NCI-H128 (cell line): ENCODE measurements around the gene KRT7.
"Not testable (repeated sequence)": the region's sequence is repeated elsewhere in the genome, so short reads cannot be mapped to it uniquely, and the experiment has no call there.

ENCODE experiments used
- DNase-seq: peaks from one replicate; lab custom pipeline; 2025; ENCODE audit not compliant: unreplicated experiment; lab: John Stamatoyannopoulos, UW

The KRT7 gene

DNA sequence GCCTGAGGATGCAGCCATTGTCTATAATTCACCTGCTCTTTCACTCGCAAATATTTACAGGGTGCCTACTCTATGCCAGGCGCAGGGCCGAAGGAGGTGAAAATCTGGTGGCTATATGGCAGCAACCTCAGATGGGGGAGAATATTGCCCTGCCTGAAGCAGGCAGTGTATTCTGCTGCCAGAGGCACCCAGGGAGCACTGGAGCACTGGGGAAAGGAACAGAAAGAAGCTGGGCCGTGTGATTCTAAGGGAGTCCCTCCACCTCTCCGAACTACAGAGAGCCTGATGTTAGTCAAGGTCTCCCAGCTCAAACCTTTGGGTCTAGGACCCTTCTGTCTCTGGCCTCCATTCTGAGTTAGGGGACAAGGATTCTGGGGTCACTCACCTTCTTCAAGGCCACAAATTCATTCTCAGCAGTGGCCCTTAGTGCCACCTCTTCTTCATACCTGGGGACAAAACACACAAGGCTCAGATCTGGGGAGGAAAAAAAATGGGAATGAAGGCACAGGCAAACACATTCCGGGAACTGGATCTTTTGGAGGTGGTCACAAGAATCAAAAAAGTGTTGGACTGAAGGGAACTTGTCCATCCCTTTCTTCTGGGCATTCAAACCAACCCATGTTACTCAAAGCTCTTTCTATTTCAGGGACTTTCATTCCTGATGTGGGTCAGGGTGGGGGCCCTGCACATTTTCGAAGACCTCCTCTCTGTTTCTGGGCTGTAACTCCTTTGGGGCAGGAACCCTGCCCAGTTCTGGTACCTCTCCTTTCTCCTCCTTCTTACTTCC, 22.1 kb downstream of the KRT7 start:
- DNase-seq: no peak

DNA sequence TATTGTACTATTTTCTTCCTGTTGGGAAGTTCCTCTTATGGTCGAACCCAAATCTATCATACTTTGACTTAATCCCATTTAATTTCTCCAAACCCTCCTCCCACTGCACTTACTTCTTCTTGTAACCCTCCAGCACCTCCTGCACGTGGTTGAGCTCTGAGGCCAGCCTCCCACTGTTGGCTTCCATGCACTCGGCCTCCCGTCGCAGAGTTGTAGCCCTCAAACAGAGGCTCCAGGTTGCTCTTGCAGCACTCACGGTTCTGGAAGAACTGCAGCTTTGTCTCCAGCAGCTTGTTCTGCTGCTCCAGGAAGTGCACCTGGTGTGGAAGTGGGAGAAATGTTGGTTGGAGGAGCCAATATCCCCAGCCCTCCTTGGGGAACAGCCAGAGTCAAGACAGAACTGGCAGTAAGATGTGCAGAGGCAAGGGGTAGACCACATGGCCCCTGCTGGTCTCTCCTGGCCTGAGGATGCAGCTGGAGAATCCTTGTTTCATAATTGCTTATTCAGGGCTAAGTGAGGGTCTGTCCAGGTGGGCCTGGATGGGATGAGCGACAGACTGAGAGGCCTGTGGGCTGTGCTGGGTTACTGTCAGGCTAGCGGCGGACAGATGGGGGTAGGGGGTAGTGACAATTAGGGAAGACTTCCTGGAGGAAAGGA, 23.0 kb downstream of the KRT7 start:
- DNase-seq: no peak

DNA sequence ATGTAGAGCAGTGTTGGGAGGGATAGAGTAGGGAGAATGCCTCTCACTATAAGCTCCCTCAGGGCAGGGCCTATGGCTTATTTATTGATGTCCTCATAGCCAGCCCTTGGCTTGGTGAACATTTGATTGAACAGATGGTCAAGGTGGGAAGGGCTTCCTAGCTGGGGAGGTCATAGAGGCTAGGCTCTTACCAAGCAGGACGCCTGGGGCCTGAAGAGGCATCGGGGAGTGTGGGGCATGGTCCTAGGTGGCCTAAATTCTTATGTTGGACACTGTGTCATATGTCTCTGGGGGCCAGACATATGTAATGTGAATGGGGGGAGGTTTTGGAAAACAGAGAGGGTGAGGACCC, 23.5 kb downstream of the KRT7 start:
- DNase-seq: no peak

DNA sequence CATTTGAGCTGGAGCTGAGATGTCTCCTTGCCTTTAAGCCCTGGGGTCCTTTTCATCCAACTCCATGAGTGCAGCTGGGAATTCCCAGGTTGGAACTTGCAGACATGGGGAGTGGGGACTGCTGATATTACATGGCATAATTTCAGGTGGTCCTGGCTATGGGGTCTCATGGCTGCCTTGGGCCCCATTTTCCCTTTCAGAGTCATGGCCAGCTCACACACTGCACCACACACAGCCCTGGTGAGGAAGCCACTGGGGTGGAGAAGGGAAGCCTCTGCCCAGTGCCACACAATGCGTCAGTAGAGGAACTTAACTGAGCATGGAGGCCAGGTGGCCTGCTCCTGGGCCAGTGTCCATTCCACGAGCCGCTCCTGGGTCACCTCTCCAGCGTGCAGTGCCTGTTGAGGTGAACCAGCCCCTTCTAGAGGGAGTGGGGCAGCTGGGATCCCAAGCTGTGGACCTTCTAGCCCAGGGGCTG, 24.1 kb downstream of the KRT7 start:
- no peak for DNase-seq

DNA sequence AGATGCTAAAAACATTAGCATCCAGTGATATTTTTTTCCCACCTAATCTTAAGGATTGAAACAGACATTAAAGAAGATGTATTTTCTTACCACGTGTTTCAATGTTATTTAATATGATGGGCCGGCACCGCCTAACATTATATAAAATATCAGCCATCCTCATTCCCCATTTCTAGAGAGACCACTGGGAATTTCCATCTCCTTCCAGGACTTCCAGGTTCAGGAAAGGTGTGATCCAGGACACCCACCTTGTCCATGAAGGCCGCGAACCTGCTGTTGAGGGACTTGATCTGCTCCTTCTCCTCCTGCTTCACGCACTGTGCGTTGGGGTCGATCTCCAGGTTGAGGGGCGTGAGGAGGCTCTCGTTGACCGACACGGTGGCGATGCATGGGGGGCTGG, 24.9 kb downstream of the KRT7 start:
- DNase-seq: not testable (repeated sequence)

DNA sequence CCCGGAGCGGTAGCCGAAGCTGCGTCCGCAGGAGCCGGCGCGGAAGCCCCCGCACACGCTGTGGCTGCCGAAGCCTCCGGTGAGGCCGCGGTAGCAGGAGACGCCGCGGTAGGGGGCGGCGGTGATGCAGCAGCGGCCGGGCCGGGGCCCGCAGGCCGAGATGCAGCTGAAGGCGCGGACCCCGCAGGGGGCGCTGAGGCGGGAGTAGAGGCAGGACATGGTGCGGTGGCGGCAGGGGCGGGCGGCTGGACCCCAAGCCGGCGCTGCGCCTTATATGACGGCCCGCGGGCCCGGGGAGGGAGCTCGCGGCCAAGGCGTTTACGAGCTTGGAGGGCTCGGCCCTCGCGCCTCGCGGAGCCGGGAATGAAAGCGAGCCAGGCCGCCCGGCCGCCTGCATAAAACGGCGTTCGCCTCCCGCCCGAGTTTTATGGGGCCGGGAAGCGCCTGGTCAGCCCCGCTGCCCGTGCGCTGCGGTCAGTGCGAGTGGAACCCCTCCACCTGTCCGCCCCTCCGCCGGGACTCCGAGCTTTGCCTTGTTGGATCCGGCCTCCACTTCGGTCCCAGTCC, 25.4 kb downstream of the KRT7 start:
- no peak for DNase-seq

DNA sequence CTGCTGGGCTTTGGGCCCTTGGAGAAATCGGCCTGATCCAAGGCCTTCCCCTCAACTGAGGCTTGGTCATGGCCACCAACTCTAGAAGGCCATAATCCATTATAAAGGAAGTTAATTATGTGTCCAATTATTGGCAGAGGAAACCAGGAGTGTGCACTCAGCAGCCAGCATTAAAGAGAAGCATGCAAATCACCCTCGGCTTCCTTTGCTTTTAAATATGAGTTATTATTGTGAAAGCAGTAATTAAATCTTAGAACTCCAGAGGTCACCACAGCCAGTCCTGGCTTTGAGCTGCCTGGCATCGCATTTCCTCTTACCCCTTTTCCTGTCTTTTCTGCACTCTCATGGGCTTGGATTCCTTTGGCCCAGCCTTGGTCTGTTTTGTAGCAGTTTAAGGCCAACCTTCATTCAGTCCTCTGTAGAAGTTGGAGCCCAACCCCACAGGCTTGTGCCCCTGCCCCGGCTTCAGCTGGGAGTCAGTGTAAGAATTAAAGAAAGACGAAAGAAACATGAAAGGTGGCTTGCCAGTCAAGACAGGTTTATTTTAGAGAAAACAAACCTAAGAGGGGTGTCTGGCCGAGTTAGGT, 26.7 kb downstream of the KRT7 start:
- DNase-seq: no peak

DNA sequence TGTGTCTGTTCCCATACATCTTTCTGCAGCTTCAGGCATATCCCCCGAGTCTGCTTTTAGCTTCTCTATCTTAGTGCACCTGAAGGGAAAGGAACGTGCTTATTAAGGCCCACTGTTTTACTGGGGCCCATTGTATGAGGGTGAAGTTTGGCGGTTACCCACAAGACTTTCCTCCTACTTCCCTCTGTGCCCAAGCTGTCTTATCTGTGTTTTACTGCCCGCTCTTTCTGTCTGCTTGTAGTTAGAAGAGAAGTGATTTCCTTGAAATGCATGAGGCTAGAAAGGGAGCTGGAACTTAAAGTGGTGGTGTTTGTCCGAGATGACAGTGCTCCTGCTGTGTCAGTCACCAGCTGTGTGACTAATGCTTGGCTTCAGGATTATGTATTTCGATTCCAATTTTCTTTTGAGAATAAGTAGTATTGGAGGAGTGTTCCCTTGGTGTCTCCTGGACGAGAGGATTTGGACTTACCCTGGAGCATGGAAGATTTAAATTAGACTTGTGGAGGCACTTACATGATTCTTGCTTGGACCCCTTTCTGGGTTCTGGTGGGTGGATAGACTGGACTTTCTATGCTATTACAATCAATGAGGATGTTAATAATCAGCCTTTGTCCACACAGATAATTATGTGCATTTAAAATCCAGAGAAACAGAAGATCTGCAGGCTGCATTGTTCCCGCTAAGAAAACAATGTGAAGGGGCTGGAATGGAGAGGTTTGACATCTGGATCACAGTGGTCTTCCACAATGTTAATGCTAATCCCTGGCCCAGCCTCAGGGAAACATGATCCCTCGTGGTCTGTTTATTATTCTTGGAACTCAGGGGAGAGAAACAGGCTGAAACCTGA, 27.5 kb downstream of the KRT7 start:
- no peak for DNase-seq

DNA sequence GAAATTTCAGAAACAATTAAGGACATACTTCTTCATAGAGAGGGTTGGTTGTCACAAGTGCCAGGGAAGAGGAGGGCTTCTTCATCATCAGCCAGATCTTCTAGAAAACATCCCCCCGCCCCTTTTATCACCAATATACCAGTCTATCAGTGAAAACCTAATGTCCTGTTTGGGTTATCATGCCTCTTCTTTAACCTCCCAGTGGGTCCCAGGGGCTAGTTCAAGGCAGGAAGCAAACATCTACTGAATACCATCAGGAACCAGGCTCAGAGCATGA, 28.1 kb downstream of the KRT7 start:
- DNase-seq: no peak

DNA sequence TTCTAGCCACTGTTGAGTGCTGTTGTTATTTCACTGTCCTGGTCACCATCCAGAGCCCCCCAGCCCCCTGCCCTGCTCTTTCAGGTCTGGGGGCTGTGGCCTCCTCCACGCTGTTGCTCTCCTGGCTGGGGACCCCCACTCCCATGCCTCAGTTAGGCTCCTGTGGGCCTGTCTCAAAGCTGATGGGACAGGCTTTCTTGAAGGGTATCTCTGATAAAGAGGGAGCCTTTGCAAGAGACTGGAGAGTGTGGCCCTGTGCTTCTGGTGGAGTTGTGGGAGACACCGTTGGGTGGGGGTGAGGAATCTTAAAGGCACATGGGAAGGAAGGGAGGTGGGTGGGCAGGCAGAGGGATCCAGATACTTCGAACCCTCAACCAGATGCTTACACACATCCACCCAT, 29.2 kb downstream of the KRT7 start:
- DNase-seq: no peak

DNA sequence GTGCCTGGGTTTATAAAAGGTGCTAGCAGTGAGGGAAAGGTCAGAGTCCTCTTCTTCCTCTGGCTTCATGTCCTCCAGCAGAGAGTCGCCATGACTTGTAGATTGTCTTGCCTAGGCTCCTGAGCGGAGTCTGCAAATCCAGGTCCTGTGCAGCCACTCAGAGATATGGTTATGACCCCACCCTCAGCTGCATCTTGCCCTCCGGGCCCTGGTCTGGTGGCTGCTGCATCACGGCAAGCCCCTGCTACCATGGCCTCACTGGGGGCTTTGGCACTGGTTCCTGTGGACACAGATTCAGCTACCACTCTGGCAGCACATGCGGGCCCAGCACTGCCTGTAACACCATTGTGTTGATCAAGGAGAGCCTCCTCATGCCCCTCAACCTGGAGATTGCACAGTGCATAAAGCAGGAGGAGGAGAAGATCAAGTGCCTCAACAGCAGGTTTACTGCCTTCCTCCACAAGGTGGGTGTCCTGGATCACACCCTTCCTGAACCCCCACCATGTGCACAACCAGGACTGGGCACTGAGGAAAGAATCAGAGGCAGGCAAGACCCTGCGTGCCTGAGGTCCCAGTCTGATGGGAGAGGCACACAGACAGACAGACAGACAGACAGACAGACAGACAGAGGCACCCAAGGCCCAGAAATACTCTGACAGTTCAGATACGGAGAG, 30.9 kb downstream of the KRT7 start:
- no peak for DNase-seq

DNA sequence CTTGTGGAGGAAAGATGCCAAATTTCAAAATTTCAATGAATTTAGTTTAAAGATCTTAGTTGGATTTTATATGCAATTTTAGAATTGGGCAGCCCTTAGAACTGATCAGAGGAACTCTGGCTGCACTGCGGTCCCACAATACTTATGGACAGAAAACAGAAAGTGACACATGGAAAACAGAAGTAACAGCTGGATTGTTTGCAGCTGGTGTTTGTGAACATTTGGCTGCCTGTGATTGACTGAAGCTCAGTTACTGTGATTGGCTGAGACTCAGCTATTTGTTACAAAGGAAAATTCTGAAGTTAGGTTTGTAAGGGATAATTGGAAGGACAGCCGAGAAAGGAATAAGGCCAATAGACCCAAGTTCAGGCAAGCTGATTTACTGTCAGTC, 31.4 kb downstream of the KRT7 start:
- no peak for DNase-seq

DNA sequence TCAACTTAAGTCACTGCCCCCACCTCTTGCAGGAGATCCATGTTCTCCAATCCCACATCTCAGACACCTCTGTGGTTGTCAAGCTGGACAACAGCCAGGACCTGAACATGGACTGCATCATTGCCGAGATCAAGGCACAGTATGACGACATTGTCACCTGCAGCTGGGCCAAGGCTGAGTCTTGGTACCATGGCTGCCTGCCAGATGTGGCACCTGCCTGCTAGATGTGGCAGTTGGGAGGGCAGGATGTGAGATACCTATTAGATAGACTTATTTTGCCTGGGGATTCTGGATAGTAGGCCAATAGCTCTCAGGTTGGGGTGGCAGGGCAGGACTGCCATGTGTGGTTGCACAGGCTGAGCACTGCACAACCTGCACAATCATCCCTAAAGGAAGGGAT, 33.5 kb downstream of the KRT7 start:
- no peak for DNase-seq

DNA sequence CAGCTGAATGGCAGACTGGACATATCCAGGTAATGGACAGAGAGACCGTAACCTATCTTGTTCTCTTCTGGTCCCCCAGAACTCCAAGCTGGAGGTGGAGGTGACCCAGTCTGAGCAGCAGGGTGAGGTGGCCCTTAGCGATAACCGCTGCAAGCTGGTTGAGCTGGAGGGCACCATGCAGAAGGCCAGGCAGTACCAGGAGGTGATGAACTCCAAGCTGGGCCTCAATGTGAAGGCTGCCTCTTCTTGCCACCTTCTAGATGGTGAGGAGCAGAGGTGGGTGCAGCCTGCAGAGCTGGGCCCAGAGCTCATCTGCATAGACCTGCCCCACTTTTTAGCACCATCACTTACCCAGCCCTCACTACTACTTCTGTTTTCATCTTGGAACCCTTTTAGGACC, 34.2 kb downstream of the KRT7 start:
- DNase-seq: no peak

DNA sequence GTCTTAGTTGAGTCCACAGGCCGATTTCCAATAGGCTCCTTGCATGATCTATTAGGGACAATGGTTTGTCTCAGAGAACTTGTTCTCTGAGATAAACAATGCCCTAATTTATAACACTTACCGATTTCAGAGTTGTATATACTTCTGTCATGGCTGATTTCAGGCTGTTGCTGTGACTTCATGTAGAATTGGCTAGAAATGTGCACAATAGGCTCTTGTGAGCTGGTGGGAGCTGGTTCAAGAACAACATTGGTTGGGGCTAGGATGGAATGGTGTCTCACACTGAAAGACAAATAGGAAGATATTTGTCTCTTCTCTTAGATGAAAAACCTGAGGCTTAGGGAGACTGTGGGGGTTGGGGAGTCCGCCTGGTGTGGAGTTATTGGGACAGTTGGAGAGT, 34.7 kb downstream of the KRT7 start:
- DNase-seq: no peak

DNA sequence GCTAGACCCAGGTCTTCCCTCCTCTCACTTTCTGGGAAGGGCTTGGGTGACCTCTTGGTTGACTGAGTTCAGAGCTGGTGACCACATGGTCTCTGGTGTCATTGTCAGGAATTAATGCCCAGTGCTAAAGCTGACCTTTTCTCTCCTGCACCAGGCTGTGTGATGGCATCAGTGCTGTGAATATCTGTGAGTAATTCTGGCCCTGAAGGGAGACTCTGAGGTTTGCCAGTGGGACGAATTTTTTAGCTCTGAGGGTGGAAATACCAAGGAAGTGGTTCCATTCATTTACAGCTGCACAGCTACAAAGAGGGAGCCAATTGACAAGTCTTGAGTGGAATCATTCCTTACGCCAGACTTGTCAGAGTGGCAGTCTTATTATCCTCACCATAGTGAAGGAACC, 35.2 kb downstream of the KRT7 start:
- no peak for DNase-seq

DNA sequence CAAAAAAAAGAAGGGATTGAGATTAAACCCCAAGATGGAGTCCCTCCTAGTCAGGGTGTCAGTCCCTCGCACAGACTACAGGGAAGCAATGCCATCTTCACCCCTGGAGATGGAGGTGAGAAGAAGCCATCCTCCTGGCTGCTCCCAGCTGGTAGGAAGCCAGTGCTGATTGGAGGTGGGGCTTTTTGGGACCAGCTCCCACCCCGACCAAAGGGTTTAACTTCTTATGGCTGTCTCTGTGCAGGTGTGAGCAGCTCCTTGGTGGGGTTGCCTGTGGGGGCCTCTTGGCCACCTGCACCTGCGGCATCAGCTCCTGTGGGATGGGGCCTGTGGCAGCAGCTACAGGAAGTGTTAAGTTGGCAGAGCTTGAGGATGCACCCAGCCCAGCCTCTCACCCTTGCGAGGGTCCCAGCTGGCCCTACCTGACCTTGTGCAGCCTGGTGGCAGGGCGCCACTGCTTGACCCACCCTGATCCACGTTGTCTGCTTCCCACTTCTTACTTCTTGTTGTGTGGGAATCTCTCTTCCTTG, 37.6 kb downstream of the KRT7 start:
- no peak for DNase-seq

DNA sequence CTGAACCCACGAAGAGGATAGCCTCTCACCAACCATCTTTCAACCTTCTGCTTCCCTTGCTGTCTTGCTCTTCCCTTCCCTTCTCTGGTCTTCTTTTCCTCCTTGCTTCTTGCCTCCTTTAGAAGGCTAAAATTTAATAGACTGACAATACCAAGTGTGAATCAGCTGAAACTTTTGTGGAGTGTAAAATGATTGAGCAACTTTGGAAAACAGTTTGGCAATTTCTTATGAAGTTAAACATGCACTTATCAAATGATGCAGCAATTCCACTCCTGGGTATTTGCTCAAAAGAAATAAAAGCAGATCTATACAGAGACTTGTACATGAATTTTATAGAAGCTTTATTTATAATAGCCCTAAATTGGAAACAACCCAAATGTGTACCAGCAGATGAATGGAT, 38.1 kb downstream of the KRT7 start:
- no peak for DNase-seq

DNA sequence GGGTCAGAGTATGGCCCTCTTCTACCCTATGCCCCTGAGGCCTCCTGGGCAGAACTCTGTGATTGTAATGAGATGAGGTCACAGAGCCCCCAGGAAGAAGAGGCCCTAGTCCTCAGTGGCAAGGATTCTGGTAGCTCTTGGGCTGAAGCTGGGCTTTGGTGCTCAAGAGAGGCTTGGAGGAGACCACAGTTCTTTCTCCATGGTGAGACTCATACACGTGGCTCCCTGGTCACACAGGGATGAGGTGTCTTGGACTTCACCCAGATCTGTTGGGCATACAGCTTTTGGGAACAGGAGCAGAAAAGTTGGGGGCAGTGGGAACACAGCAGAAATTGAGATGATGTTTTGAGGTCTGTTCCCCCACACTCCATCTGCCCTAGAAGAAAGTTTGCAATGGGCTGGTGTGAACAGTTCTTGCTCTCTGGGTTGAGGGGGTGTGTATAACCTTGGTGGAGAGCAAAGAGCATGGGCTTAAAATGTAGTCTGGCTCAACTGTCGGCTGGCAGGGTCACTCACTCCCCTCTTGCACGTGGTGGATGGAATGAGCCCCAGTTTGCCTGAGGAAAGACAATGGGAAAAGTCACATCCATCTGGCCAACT, 41.6 kb downstream of the KRT7 start, which contains the start of gene KRT86:
KRT86 (plus strand) TSS at position 125 of the 600 bp plus-strand sequence. CDS start 27,272 bp downstream, outside the sequence.
- no peak for DNase-seq

DNA sequence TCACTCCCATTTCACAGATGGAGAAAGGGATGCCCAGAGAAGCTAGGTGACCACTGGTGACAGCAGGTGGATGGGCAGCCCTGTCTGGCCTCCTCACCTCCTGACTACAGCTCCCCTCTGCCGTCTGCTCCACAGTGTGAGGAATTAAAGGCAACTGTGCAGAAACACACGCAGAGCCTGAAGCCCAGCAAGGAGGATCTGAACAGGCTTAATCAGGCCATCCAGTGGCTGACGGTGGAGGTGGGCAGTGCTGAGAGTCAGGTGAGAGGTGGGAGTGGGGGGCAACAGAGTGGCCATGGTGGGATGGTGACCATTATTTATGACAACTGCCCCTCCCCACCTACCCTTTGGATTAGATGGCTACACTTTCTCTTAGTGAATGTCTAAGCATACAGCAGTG, 42.6 kb downstream of the KRT7 start:
- DNase-seq: no peak
